Gastrocnemius medialis (tissue), 4 donors: ENCODE data around the gene XPO6. TPM values are rescaled to one million over a fixed set of nuclear protein-coding genes. Genes with fewer than 3 reads are reported as not detected.

Source experiments
- ATAC-seq, 2 donors: fragments of 150-250 bp; one replicate each; pipeline ENCODE4 v1.9.1; 2016
- DNase-seq, 2 donors: peaks; one replicate each; pipeline ENCODE4 v3.0.0-alpha.2; 2019
- H3K27ac ChIP-seq, 4 donors: fragments of 200-600 bp; sonication (generic); 1 replicate in 1 of 4; 2 replicates in 3 of 4; pipeline ENCODE4 v1.5.1; 2016 to 2018; ENCODE audit warnings: mild to moderate bottlenecking in 2 of 4, moderate library complexity in 1 of 4
- H3K27me3 ChIP-seq, 3 donors: fragments of 200-600 bp; sonication (generic) in 2 of 3; 1 replicate in 1 of 3; 2 replicates in 2 of 3; pipeline versions ENCODE4 v1.5.1 to v1.6.0; 2016 to 2019; ENCODE audit warnings: mild to moderate bottlenecking in 1 of 3, moderate library complexity in 1 of 3
- H3K36me3 ChIP-seq, 2 donors: fragments of 200-600 bp; sonication (generic) in 1 of 2; one replicate each; pipeline ENCODE4 v1.5.1; 2017 to 2018
- H3K4me1 ChIP-seq, 2 donors: fragments of 200-600 bp; sonication (generic) in 1 of 2; one replicate each; pipeline ENCODE4 v1.5.1; 2016 to 2017; ENCODE audit warnings: mild to moderate bottlenecking in 2 of 2
- H3K4me3 ChIP-seq, 4 donors: fragments of 200-600 bp; sonication (generic) in 3 of 4; 1 replicate in 1 of 4; 2 replicates in 3 of 4; pipeline ENCODE4 v1.5.1; 2016 to 2019; ENCODE audit warnings: mild to moderate bottlenecking in 2 of 4
- H3K9me3 ChIP-seq, 3 donors: fragments of 200-600 bp; sonication (generic) in 2 of 3; 1 replicate in 1 of 3; 2 replicates in 2 of 3; pipeline ENCODE4 v1.5.1; 2016 to 2019
- POLR2A ChIP-seq, 2 donors: fragments of 450-650 bp; IDR thresholded peaks; one replicate each; pipeline ENCODE4 v1.6.1; 2017; ENCODE audit warnings: antibody characterized with exemption in 2 of 2, mild to moderate bottlenecking in 2 of 2, moderate library complexity in 2 of 2
- in situ Hi-C, 4 donors: fragments of 200-750 bp; cut with MboI; loops; one replicate each; pipeline versions ENCODE4 v1.15.0 to v1.8.0; 2017; ENCODE audit warnings: low sequenced_read_pairs in 4 of 4
- intact Hi-C: fragments of 100-400 bp; cut with DNase I; formaldehyde crosslinking; loops from one replicate; pipeline ENCODE4 v1.15.1; 2023; ENCODE audit warnings: low total_unique reads
- total RNA-seq, 4 donors: library from RNA; depleted of rRNA; stranded (reverse); fragments of >200 nt; gene quantifications; one replicate each; pipeline versions ENCODE4 v1.1.0 to v1.2.3, GENCODE V29; 2016
- TF ChIP-seq, protein P1 (sequence below), 5 experiments: fragments of 450-650 bp in 3 of 5; fragments of 200-600 bp in 2 of 5; sonication (generic) in 2 of 5; IDR thresholded peaks in 4 of 5; conservative IDR thresholded peaks in 1 of 5; 1 replicate in 4 of 5; 2 replicates in 1 of 5; pipeline ENCODE4 v1.5.1; 2016 to 2019; ENCODE audit warnings: antibody characterized with exemption in 5 of 5, mild to moderate bottlenecking in 3 of 5, moderate library complexity in 3 of 5

Gene XPO6
- total RNA-seq, 4 donors from 2014 or later: 20.9 to 40.1 (median 29.6) TPM

DNA sequence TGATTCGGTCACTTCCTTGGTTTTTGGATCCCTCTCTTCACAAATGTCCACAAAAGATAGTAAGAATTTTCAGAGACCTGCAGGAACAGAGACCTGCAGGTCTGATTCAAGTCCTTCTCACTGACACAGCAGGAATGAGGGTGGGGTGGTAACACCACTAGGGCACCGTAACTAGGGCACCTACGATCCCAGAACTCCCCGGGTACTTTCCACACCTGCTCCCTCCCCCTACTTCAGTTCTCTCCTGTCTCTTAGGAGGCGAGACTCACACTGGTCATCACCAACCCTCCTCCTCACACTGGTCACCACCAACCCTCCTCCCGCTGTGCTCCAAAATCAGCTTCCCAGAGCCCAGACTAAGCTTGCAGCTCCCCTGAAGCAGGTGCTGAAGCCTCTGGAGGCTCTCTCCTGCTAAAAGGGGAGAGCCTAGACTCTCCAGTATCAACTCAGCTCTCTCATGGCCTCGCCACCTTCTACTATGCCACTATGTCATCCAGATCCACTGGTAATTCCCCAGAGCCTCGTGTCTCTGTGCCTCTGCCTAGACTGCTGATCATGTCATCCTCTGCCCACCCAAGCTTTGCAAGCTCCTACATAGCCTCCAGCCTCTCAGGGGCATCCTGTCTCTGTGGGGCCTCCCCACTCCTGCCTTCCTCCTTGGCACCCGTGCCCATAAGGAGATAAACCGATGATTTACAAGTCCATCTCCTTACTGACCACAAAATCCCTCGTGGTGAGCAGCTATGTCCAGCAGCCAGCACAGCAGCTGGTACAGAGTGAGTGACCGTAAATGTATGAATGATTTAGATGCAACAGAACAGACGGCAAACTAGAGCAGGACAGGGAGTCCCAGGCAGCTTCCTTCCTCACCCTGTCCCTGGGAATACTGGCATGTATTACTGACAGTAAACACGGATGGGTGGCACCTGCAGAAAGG, 84.8 kb downstream of the XPO6 start:
- intact Hi-C loops (no loop called here), in situ Hi-C loops (loop anchor here in 1 of 4 donors (25.0 kb wide), 1 partner anchor 110 kb away; no protein-coding TSS in a partner anchor)
- Histone ChIP-seq H3K27ac (no peak overlapping the region), H3K36me3 (peaks cover 8 to 82% of the 10 kb centered on the region in 2 donors), H3K27me3 (no peaks in the 10 kb centered on the region), H3K9me3 (no peaks in the 10 kb centered on the region), H3K4me1 (no peaks in the 10 kb centered on the region), H3K4me3 (no peak overlapping the region)
- no peak for ATAC-seq
- no peak for DNase-seq
- TF ChIP-seq, protein P1, sequence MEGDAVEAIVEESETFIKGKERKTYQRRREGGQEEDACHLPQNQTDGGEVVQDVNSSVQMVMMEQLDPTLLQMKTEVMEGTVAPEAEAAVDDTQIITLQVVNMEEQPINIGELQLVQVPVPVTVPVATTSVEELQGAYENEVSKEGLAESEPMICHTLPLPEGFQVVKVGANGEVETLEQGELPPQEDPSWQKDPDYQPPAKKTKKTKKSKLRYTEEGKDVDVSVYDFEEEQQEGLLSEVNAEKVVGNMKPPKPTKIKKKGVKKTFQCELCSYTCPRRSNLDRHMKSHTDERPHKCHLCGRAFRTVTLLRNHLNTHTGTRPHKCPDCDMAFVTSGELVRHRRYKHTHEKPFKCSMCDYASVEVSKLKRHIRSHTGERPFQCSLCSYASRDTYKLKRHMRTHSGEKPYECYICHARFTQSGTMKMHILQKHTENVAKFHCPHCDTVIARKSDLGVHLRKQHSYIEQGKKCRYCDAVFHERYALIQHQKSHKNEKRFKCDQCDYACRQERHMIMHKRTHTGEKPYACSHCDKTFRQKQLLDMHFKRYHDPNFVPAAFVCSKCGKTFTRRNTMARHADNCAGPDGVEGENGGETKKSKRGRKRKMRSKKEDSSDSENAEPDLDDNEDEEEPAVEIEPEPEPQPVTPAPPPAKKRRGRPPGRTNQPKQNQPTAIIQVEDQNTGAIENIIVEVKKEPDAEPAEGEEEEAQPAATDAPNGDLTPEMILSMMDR (IDR thresholded peaks at IDR 0.05 in 4 of 5, conservative IDR thresholded peaks at IDR 0.05 in 1 of 5): no peak
- TF ChIP-seq POLR2A (IDR thresholded peaks at IDR 0.05): no peak

DNA sequence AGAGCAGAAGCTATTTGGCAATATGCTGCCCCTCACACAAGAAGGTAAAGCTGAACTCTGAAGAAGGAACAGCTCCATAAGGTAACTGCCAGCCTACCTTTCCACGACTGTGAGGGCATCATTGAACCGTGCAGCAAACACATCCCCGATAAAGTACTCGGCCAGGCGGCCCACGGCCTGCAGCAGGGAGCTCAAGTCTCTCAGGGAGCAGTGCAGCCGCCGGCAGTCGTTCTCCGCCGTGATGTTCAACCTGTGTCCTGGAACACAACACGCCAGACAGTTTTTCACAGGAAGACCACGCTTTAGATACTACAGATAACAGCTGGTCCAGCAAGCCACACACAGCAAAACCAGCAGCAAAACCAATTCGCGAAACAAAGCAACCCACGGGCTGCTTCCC, 86.2 kb downstream of the XPO6 start:
- Histone ChIP-seq H3K9me3 (no peaks in the 10 kb centered on the region), H3K4me1 (no peaks in the 10 kb centered on the region), H3K4me3 (no peak overlapping the region), H3K27ac (no peak overlapping the region), H3K27me3 (no peaks in the 10 kb centered on the region), H3K36me3 (peaks cover 8 to 82% of the 10 kb centered on the region in 2 donors)
- intact Hi-C loops: no loop called here
- DNase-seq (no peak), ATAC-seq (no peak)
- TF ChIP-seq POLR2A (IDR thresholded peaks at IDR 0.05): no peak
- TF ChIP-seq, protein P1 (IDR thresholded peaks at IDR 0.05 in 4 of 5, conservative IDR thresholded peaks at IDR 0.05 in 1 of 5): no peak
- in situ Hi-C loops: loop anchor here in 1 of 4 donors (25.0 kb wide), 1 partner anchor 112 kb away; no protein-coding TSS in a partner anchor

DNA sequence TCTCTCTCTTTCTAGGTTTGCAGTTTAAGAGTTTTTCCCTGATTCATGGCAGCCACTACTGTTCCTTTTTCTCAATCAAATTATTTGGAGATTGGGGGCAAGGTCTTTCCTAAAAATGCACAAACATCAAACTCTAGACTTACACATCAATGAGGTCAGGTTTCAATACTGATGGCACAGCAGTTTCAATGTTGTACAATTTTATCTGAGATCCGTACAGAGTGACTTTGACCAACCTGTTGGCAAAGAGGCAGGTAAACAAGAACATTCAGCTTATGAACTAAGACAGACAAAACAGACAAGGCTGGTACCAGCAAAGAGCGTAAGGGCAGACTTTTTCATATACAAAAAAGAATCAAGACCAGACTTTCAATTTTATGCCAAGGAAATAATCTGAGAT, 90.2 kb downstream of the XPO6 start:
- H3K4me3 ChIP-seq: no peak overlapping the region
- in situ Hi-C loops: no loop called here
- DNase-seq: no peak
- intact Hi-C loops: no loop called here
- no peaks in the 10 kb centered on the region for H3K9me3 ChIP-seq
- ATAC-seq: no peak
- H3K27me3 ChIP-seq: no peaks in the 10 kb centered on the region
- no peaks in the 10 kb centered on the region for H3K4me1 ChIP-seq
- H3K27ac ChIP-seq: no peak overlapping the region
- H3K36me3 ChIP-seq: peaks cover 8 to 69% of the 10 kb centered on the region in 2 donors
- TF ChIP-seq, protein P1 (IDR thresholded peaks at IDR 0.05 in 4 of 5, conservative IDR thresholded peaks at IDR 0.05 in 1 of 5): no peak
- TF ChIP-seq POLR2A (IDR thresholded peaks at IDR 0.05): no peak

DNA sequence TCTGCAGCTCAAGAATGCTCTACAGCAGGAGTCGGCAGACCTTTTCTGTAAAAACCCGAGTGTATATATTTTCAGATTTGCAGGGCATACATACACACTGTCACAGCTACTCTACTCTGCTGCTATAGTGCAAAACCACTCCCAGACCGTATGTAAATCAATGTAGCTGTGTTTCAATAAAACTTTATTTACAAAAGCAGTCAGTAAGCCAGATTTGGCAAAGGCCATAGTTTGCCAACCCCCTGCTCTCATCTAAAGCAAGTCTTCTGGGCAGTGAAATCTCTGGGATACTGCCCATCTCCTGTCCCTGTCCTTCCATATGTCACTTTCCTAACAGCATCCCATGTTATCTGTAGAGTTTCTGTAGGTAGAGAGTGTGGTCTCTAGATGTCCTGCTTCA, 91.0 kb downstream of the XPO6 start:
- H3K36me3 ChIP-seq: peaks cover 8 to 70% of the 10 kb centered on the region in 2 donors
- H3K4me1 ChIP-seq: no peaks in the 10 kb centered on the region
- no peaks in the 10 kb centered on the region for H3K9me3 ChIP-seq
- intact Hi-C loops (no loop called here), in situ Hi-C loops (no loop called here)
- H3K27me3 ChIP-seq: no peaks in the 10 kb centered on the region
- no peak overlapping the region for H3K4me3 ChIP-seq
- DNase-seq: no peak
- H3K27ac ChIP-seq: no peak overlapping the region
- TF ChIP-seq POLR2A (IDR thresholded peaks at IDR 0.05): no peak
- TF ChIP-seq, protein P1 (IDR thresholded peaks at IDR 0.05 in 4 of 5, conservative IDR thresholded peaks at IDR 0.05 in 1 of 5): no peak
- no peak for ATAC-seq
